Activated T-helper 1 cell treated with anti-CD3 and anti-CD28 coated beads, Interleukin-12 subunit alpha, Interleukin-12 subunit beta, Interleukin-2, Interleukin-4 antibody, amounts not matched to agents 30 ng/mL and 10 ng/mL and 1 ng/mL, durations not matched to agents 14 hours and 24 hours and 36 hours (primary cell): Measurements from ENCODE around the gene RNLS. TPM values are rescaled to one million over a fixed set of nuclear protein-coding genes. Genes with fewer than 3 reads are reported as not detected.

ENCODE experiments used
- DNase-seq: peaks from one replicate; pipeline ENCODE4 v3.0.0; 2021; ENCODE audit warnings: low spot score
- H3K27ac Mint-ChIP-seq: one replicate; pipeline ENCODE4 v1.8.0; 2021; ENCODE audit warnings: mild to moderate bottlenecking, mixed read lengths
- H3K27me3 Mint-ChIP-seq: one replicate; pipeline ENCODE4 v1.8.0; 2022; ENCODE audit warnings: mild to moderate bottlenecking, moderate library complexity, mixed read lengths; ENCODE audit not compliant: insufficient read depth
- H3K36me3 Mint-ChIP-seq: one replicate; pipeline ENCODE4 v1.8.0; 2021; ENCODE audit warnings: low read depth, mixed read lengths
- H3K4me1 Mint-ChIP-seq: one replicate; pipeline ENCODE4 v1.8.0; 2021; ENCODE audit warnings: low read depth, mixed read lengths
- H3K4me3 Mint-ChIP-seq: one replicate; pipeline ENCODE4 v1.8.0; 2021; ENCODE audit warnings: mild to moderate bottlenecking, moderate library complexity, mixed read lengths
- H3K9me3 Mint-ChIP-seq: one replicate; pipeline ENCODE4 v1.8.0; 2021; ENCODE audit warnings: mixed read lengths
- intact Hi-C: fragments of 100-400 bp; cut with micrococcal nuclease; formaldehyde crosslinking; loops from one replicate; pipeline ENCODE4 v1.15.1; 2024
- total RNA-seq: library from RNA; stranded (reverse); gene quantifications from 2 replicates; pipeline ENCODE4 v1.2.3, GENCODE V29; 2022

RNLS gene
- total RNA-seq, 1 donor from 2014 or later: 2.0 TPM

DNA sequence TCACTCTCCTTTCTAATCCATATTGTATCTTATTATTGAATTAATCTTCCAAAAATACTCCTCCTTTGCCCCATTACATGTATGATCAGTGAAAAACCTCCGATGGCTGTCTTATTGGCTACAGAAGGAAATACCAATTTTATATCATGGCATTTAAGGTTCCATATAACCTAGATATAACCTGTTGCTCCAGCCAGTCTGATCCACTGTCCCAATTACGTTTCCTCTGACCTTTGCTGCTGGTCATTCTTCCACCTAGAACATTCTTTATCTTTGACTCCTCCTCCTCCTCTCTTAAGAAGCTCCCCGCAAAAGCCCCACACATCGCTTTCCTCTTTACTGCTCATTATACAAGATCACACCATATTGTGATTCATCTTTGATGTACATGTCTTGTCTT is 161.5 kb downstream of the RNLS start:
- no peak for DNase-seq
- H3K9me3 Mint-ChIP-seq: no peaks in the 10 kb centered on the region
- H3K27ac Mint-ChIP-seq: no peak overlapping the region
- H3K4me1 Mint-ChIP-seq: peaks cover 2% of the 10 kb centered on the region
- intact Hi-C loops: no loop called here
- H3K36me3 Mint-ChIP-seq: no peaks in the 10 kb centered on the region
- peaks cover 10% of the 10 kb centered on the region for H3K27me3 Mint-ChIP-seq
- H3K4me3 Mint-ChIP-seq: no peak overlapping the region

DNA sequence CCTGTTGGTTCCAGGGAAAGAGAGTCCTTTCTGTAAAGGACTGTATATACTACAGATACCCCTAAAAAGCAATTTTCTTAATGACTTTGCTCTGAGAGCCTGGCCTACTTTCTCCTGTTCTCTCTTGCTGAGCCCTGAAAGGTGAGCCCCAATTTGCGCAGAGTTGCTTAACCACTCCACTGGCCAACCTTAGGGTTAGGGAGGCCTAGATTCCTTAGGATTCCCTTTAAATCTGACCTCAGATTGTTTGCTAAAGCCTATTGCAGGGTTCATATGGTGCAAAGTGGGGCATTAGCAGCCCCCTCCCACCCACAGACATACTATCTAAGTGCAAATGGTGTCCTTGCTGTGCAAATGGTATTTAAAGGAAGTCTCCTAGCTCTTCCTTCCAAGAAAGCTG is 164.2 kb downstream of the RNLS start:
- no peaks in the 10 kb centered on the region for H3K4me1 Mint-ChIP-seq
- no peak for DNase-seq
- H3K27ac Mint-ChIP-seq: no peak overlapping the region
- peaks cover 3% of the 10 kb centered on the region for H3K27me3 Mint-ChIP-seq
- intact Hi-C loops: no loop called here
- no peaks in the 10 kb centered on the region for H3K9me3 Mint-ChIP-seq
- H3K36me3 Mint-ChIP-seq: no peaks in the 10 kb centered on the region
- no peak overlapping the region for H3K4me3 Mint-ChIP-seq

DNA sequence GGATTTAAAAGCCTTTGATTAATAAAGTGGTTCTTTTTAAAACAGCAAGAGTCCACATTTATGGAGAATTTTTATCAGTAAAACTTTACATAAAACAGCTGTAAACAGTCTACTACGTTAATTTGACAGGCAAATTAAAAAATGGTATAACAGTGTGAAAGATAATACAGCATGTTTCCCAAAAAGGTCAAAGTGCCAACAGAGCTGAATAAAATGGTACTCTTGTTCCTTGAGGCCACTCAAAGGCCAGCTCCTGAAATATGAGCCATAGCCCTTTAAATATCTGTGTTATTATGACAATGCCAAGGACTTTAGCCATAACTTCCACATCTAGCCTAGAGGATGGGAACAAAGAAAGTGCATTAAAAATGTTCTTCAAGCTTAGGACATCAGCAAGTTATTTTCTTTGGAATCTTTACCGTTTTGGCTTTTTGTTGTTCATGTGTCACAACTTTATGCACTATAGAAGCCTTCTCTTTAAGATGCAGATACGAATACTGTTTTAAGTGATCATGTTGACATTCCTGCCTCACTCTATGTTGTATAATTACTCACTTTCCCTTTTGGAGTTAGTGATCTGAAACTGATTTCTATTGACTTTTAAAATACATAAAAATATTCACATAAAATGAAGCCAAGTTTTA is 165.6 kb downstream of the RNLS start:
- Mint-ChIP-seq H3K9me3 (no peaks in the 10 kb centered on the region), H3K36me3 (no peaks in the 10 kb centered on the region), H3K27ac (no peak overlapping the region), H3K4me3 (no peak overlapping the region), H3K27me3 (peaks cover 3% of the 10 kb centered on the region), H3K4me1 (no peaks in the 10 kb centered on the region)
- intact Hi-C loops: no loop called here
- DNase-seq: no peak

DNA sequence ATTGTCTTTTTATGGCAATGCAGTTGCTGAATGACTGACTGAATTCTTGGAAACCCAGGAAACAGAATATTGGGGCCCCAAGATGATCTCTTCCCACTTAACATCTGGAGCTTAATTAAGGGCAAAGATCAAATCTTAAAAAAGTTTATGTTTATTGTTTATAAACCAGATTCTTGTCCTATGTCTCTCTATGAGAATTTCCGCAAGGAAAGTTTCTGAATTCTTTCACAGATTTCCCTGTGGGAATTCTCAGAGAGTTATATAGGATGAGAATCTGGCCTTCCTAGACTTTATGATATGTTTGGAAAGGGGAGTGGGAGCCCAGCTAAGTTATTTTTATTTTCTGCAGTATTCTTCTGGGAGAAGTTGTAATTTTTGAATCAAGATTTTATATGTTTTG is 166.3 kb downstream of the RNLS start:
- intact Hi-C loops: no loop called here
- Mint-ChIP-seq H3K4me3 (no peak overlapping the region), H3K36me3 (no peaks in the 10 kb centered on the region), H3K27me3 (peaks cover 3% of the 10 kb centered on the region), H3K9me3 (no peaks in the 10 kb centered on the region), H3K4me1 (no peaks in the 10 kb centered on the region), H3K27ac (no peak overlapping the region)
- DNase-seq: no peak

DNA sequence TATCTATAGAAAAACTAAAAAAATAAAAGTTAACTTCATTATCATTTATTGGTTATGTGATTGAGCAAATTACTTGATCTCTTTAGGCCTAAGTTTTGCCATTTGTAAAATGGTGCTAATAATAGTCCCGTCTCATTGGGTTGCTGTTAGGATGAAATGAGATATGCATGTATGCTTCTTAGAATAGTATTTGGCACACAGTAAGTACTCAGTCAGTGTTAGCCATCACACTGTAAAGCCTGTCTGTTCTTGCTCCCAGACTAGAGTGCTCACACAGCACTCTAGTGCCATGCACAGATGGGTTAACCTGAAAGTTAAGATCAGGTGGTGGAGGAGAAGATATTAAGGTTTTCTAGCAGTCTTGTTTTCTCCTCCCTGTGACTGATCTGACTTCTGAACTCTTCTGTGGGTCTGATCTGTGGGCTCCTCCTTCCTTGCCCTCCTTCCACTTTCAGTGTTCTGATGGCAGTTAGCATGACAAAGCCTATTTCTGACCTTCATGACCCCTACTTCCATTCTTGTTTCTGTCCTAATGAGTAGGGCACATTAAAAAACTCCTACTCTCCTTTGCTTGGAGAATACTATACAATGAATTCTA is 167.5 kb downstream of the RNLS start:
- Mint-ChIP-seq H3K36me3 (no peaks in the 10 kb centered on the region), H3K27me3 (no peaks in the 10 kb centered on the region), H3K27ac (no peak overlapping the region), H3K4me3 (no peak overlapping the region), H3K9me3 (no peaks in the 10 kb centered on the region), H3K4me1 (no peaks in the 10 kb centered on the region)
- intact Hi-C loops: no loop called here
- no peak for DNase-seq

DNA sequence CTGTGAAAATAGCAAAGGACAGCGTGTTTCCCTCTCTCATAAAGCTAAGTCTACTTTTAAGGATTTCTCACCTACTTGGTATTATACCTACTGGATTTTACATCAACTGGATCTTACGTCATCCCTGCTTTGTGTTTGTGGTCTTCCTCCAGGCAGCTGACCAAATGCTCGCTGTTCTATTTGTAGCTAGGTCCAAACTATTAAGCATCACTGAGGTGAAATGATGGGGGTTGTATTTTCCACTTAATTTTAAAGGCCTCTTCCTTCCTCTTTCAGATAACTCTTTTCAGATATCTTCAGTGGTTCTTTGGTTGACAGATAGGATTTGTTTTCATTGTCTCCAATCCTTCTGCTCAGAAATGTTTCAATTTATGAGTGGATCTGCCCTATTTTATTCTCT is 169.7 kb downstream of the RNLS start:
- no peaks in the 10 kb centered on the region for H3K4me1 Mint-ChIP-seq
- no peaks in the 10 kb centered on the region for H3K9me3 Mint-ChIP-seq
- intact Hi-C loops: no loop called here
- DNase-seq: no peak
- no peak overlapping the region for H3K27ac Mint-ChIP-seq
- H3K27me3 Mint-ChIP-seq: no peaks in the 10 kb centered on the region
- no peak overlapping the region for H3K4me3 Mint-ChIP-seq
- no peaks in the 10 kb centered on the region for H3K36me3 Mint-ChIP-seq

DNA sequence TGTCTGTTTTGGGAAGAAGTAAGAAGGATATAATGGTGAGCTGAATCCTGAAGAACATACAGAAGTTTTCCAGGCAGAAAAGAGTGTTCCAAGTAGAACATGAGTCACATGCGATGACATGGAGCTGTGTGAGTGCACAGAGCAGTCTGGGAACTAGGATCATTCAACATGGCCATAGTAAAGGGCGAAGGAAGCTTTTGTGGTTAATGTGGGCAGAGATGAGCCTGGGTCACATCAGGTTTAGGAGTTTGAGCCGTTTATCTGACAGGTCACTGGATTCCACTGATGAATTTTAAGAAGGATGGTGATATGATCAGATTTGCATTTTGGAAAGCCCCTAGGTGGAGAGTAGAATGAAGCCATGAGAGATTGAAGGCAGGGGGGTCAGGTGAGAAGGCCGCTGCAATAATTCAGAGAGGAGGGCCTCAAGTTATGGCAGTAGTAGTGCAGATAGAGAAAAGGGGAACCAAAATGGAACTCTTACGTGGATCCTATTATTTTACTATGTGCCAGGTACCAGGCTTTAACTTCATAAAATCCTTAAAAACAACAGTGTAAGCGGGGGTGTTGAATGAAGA is 171.3 kb downstream of the RNLS start:
- H3K27ac Mint-ChIP-seq: no peak overlapping the region
- DNase-seq: no peak
- H3K4me1 Mint-ChIP-seq: no peaks in the 10 kb centered on the region
- intact Hi-C loops: no loop called here
- H3K9me3 Mint-ChIP-seq: no peaks in the 10 kb centered on the region
- no peak overlapping the region for H3K4me3 Mint-ChIP-seq
- H3K36me3 Mint-ChIP-seq: no peaks in the 10 kb centered on the region
- H3K27me3 Mint-ChIP-seq: no peaks in the 10 kb centered on the region

DNA sequence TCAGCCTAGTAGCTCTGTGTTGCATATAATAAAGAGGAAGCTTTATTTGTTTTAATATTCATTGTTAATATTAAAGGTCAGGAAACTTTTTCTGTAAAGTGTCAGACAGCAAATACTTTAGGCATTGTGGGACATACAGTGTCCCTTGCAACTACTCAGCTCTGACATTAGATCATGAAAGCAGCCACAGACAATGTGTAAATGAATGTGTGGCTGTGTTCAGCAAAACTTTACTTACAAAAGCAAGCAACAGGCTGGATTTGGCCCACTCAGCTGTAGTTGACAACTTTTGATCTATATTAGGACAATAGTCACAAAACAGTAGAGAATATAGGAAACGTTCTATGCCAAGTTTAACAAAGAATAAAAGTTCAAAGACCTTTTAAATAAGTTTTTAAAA is 173.3 kb downstream of the RNLS start:
- no peak overlapping the region for H3K4me3 Mint-ChIP-seq
- H3K36me3 Mint-ChIP-seq: peaks cover 2% of the 10 kb centered on the region
- no peak overlapping the region for H3K27ac Mint-ChIP-seq
- H3K27me3 Mint-ChIP-seq: no peaks in the 10 kb centered on the region
- peaks cover 4% of the 10 kb centered on the region for H3K9me3 Mint-ChIP-seq
- no peak for DNase-seq
- H3K4me1 Mint-ChIP-seq: no peaks in the 10 kb centered on the region
- intact Hi-C loops: no loop called here

DNA sequence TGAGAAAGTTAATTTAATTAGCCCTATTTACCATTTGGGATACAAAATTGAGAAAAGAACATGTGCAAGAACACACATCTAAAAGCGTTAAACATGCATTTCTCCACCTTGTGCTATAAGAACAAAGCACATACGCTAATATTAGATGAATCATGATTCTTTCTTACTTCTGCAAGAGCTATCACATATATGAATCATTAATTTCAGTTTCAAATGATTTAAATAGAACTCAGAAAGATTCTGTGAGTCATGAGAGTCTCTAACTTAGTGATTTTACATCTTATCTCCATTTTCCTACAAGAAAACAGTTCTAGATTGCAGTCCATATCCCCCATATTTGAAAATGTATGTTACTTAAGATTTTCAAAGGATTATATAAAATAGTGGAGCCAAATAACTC is 173.9 kb downstream of the RNLS start:
- H3K9me3 Mint-ChIP-seq: peaks cover 4% of the 10 kb centered on the region
- no peaks in the 10 kb centered on the region for H3K27me3 Mint-ChIP-seq
- no peak overlapping the region for H3K27ac Mint-ChIP-seq
- H3K4me1 Mint-ChIP-seq: no peaks in the 10 kb centered on the region
- no peak overlapping the region for H3K4me3 Mint-ChIP-seq
- H3K36me3 Mint-ChIP-seq: peaks cover 2% of the 10 kb centered on the region
- DNase-seq: no peak
- intact Hi-C loops: no loop called here

DNA sequence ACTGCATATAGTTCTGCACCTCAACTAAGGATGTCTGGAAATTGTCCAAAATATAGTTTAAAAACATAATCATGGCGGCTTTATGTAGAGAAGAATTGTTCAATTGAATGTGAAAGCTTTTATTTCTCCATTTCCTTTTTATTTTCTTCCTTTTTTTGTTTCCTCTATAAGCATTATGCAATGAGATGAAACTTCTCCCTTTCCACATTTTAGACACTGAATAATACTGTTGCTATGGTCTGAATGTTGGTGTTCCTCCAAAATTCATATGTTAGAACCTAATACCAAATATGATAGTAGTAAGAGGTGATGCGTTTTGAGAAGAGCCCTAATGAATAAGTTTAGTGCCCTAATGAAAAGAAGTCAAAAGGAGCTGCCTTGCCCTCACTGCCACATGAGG is 175.0 kb downstream of the RNLS start:
- no peaks in the 10 kb centered on the region for H3K27me3 Mint-ChIP-seq
- H3K4me1 Mint-ChIP-seq: no peaks in the 10 kb centered on the region
- intact Hi-C loops: no loop called here
- peaks cover 2% of the 10 kb centered on the region for H3K36me3 Mint-ChIP-seq
- H3K9me3 Mint-ChIP-seq: peaks cover 4% of the 10 kb centered on the region
- no peak overlapping the region for H3K4me3 Mint-ChIP-seq
- H3K27ac Mint-ChIP-seq: no peak overlapping the region
- DNase-seq: no peak

DNA sequence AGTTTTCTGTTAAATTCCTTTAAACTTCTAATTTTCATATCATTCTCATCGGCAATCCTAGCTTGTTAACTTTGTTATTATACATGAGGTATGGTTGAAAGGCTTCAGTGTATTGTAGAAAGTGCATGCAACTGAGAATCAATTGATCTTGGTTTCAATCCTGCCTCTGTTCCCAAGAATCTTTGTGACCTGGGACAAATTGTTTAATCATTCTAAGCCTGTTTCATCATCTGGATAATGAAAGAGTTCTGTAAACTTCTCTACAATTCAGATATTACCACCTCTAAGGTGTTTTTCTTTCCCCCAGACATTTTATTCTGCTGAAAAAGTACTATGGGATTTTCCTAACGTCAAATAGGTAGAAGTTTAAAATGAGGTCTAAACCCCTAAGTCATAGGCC is 179.0 kb downstream of the RNLS start:
- peaks cover 2% of the 10 kb centered on the region for H3K27me3 Mint-ChIP-seq
- peaks cover 11% of the 10 kb centered on the region for H3K9me3 Mint-ChIP-seq

DNA sequence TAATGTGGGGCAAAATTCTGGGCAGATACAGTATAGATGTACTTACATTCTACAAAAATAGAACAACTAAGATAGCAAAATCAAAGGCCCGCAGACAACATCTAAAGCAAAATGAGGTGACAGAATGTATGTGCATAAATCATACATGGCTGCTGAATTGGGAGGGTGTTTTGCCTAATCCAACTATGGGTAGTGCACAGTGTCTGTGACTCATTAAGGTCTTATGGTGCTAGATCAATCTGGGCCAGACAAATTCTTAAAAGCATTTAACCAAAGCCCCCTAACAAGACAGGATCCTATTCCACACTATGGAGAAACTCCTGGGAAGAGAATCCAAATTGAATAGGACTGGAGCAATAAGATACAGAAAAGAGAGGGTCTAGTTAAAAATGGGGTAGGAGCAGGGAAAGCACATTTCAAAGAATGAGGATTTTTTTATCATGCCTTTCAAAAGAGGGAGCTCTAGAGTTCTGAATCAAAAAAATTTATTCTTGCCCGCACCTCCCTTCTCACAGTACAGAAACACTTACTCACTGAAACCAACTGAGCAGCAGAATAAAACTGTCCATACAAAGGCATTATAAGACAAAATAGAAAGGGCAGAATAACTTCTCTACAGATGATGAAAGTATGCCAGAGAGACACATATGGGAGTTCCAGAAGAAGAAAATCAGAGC is 181.3 kb downstream of the RNLS start:
- peaks cover 7% of the 10 kb centered on the region for H3K36me3 Mint-ChIP-seq
- no peak overlapping the region for H3K27ac Mint-ChIP-seq
- H3K27me3 Mint-ChIP-seq: peaks cover 2% of the 10 kb centered on the region
- peaks cover 7% of the 10 kb centered on the region for H3K4me1 Mint-ChIP-seq
- no peak overlapping the region for H3K4me3 Mint-ChIP-seq
- intact Hi-C loops: loop anchor here (1.0 kb wide), 1 partner anchor 151 kb away; no protein-coding TSS in a partner anchor
- no peak for DNase-seq
- peaks cover 30% of the 10 kb centered on the region for H3K9me3 Mint-ChIP-seq

More for the DNA sequence above, 179.0 kb downstream of the RNLS start:
- intact Hi-C loops: no loop called here
- no peak for DNase-seq
- Mint-ChIP-seq H3K36me3 (peaks cover 4% of the 10 kb centered on the region), H3K4me1 (peaks cover 7% of the 10 kb centered on the region), H3K4me3 (no peak overlapping the region), H3K27ac (no peak overlapping the region)

DNA sequence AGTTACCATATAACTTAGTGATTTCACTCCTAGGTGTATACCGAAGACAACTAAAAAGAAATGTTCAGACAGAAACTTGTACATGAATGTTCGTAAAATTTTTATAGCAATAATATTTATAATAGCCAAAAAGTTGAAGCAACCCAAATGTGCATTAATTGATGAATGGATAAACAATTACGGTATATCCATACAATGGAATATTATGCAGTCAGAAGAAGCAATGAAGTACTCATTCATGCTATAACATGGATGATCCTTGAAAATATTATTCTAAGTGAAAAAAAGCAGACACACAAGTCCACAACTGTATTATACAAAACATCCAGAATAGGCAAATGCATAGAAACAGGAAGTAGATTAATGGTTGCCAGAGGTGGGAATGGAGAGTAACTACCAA is 183.9 kb downstream of the RNLS start:
- peaks cover 51% of the 10 kb centered on the region for H3K9me3 Mint-ChIP-seq
- peaks cover 7% of the 10 kb centered on the region for H3K4me1 Mint-ChIP-seq
- intact Hi-C loops: no loop called here
- H3K36me3 Mint-ChIP-seq: peaks cover 13% of the 10 kb centered on the region
- H3K27me3 Mint-ChIP-seq: peaks cover 2% of the 10 kb centered on the region
- no peak overlapping the region for H3K27ac Mint-ChIP-seq
- no peak overlapping the region for H3K4me3 Mint-ChIP-seq
- DNase-seq: no peak
